ENCODE results near the gene CD79A.
"Not testable (repeated sequence)": the region's sequence is repeated elsewhere in the genome, so short reads cannot be mapped to it uniquely, and the experiment has no call there.

The CD79A gene

DNA sequence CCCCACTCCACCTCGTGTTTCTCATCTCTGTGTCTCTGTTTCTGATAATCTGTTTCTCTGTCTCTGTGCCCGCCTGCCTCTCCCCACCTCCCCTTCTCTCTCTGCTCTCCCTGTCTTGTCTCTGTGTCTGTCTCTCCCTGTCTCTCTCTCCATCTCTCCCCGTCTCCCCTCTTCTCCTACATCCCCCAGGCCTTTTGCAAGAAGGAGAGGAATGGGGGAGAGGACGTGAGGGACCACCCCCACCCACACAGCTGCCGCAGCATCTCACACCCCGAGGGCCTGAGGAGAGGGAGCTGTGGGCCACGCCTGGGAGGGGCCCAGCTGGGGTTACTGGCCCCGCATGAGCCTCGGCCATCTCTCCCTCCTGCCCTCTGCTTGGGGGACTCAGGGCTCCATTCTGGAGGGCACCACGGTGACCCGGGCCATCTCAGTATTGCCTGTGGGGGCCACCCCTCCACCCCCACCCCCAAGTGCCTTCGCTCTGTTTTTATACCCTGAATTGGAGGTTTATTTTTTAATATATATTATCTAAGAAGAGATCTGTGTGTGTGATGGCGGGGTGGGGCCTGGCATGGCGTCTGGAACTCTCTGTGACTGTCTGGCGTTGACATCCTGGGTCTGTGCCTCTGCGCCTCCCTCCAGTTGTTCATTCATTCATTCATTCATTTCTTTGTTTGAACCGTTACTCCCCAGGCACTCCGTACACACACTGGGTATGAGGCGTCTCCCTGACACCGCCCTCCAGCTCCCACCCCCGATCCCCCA is 30.0 kb downstream of the CD79A start:
- DNase-seq = no peak

DNA sequence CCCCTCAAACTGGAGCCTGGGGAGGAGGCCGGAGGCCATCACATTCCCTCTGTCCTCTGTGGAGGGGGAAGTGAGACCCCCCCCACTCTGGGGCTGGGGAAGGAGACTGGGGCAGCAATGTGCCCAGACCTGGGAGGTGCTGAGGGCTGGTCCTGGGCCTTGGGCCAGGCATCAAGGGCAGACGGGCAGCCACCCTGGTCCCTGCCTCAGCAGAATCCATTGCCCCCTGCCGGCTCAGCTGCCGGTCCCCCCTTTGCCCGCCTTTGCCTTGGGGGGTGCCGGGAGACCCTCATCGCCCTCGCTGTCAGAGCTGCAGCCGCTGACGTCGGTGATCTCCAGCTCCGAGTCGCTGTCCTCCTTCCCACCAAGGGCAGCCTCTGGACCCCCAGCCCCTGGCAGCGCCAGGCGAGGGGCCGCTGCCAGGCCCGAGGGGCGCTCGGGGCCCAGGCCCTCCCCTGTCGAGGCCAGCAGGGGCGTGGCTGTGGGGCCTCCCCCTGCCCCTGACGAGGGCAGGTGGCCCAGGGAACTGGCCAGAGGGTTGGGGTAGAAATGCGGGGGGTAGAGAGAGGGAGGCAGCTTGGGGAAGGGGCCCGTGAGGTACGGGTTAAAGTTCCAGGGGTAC is 31.0 kb downstream of the CD79A start:
- DNase-seq = no peak

DNA sequence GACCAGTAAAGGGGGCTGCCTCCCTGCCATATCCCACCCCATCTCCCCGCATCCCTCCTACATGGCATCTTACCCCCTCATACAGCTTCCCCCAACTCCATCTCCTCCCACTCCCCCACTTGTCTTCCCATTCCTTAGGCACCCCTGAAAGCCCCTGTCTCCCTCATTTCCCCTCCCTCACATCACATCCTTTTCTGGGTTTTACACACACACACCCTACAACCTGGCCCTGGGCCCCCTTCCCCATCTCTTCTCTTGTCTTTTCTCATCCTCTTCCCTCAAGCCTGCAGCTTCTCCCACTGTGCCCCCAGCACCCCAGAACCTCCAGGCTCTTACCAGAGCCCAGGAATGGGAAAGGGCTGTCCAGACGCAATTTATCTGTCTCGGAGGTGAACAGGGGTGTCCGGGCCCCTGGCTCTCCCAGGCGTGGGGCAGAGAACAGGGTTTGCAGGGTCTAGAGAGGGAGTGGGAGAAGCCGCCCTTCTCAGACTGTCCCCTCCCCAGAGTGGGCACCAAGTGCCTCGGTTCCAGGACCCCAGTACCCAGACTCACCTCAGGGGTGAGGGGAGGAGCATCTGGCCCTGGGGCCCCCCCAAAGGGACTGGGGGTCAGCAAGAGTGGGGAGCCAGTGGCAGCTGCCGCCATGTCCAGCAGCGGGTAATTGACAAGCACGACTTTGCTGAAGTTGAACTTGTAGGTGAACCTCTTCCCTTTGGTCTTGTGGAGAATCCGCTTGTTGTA is 31.8 kb downstream of the CD79A start:
- no peak for DNase-seq

DNA sequence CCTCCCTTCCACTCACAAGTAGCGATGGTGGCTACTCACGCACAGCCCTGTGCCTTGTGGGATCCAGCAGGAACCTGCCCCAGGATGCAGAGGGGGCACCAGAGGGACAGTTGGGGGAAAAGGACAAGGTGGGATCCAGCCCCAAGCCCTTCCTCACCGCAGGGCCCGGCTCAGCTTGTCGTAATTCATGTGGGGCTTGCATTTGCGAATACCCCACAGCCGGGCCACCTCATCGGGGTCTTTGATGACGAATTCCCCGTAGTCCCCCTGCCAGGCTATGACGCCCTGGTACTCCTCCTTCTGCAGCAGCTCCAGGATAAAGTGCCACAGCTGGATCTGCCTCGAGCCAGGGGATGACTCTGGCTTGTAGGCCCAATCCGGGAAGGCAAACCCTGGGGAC is 32.6 kb downstream of the CD79A start:
- DNase-seq = no peak

DNA sequence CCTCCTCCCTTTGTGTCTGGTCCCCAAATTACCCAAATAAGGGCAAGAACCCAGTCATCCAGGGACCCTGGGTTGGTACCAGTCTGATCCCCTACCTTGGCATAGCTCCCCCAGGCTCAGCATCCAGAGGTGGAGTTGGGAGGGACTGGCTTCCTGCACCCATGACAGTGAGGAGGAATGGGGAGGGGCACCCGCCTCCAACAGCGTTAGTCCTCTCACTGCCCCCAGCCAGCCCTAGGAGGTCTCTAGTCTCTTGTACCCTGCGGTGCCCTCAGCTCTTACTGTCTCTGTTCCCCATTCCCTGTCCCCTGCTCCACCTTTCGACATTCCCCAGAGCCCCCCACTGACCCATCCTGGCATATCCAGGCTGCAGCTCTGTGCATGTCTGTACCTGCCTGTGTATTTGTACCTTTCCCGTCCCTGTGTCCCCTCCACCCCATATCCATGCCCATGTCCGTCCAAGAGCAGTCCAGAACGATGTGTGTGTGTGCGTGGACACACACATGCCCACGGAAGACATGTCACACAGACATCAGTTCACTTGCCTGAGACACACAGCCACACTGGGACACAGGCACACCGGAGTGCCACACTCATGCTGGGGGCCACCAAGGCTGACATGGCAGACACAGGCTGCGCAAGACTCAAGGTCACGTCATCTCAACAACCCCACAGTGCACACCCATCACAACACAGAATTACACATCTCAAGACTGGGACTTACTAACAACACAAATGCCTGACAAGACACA is 33.3 kb downstream of the CD79A start:
- no peak for DNase-seq

DNA sequence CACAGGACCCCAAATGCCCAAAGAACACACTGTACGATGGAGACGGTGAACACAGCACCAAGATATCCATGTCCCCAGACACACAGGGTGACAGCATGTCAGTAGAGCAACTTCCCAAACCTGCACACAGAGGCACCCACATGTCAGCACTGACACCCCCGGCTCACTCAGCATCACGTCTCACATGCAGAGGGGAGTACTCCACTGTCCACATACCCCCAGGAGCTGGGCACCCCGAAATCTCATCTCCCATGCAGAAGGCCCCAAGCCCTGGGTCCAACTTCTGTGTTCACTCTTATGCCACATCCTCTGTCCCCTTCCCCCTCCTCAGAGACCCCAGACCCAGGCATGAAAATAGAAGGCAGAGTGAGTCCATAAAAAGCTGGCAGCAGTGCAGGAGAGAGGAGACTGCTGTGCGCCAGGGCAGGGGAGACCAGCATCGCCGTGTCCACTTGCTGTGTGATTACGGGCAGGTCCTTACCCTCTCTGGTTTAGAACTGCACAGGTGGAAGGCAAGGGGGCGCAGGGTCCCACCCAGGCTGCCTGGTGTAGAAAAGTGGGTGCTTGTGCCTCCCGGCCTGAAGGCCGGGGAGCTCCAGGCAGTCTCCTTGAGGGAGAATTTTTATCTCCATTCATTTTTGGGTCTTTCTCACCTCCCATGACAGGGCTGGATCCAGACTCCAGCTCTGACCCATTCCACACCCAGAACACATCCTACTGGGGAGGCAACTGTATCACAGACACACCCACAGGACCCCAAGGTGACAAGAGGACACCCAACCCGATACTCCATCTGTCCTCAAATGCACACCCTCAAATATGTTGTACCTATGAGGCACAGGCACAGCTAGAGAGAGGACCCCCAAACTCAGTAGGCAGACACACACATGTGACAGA is 34.2 kb downstream of the CD79A start:
- DNase-seq = no peak

DNA sequence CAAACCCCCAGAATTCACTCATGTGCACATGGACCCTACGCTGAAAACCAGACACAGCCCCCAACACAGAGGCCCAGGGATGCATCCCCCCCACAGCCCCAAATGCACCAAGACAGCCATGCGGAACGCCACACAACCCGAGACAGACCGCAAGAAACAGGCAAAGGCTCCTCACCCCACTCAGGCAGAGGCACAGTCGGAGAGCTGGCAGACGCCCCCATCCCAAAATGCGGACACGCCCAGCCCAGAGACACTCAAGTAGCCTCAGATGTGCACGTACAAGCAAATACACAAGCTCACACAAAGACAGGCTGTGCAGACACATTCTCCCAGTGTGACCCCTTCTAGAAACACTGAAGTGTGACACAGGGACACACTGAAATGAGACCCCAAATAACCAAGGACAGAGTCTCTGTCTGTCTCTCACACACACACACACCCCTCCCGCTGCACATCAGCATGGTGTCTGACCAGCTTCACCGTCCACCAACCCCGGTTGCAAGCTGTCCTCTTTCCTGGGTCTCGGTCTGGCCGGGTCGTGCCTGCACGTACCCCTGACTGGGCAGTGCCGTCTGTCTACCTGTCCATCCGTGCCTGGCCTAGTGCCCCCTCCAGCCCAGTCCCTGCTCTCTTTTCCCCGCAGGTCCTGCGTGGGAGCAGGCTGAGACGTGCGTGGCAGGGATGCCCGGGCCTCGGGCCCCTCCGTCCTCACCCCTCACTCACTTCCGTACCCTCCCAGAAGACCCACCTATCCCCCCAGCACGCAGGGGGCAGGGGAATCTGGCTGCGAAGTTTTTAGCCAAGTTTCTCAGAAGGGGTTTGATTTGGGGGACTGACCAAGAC is 35.0 kb downstream of the CD79A start:
- DNase-seq = no peak

DNA sequence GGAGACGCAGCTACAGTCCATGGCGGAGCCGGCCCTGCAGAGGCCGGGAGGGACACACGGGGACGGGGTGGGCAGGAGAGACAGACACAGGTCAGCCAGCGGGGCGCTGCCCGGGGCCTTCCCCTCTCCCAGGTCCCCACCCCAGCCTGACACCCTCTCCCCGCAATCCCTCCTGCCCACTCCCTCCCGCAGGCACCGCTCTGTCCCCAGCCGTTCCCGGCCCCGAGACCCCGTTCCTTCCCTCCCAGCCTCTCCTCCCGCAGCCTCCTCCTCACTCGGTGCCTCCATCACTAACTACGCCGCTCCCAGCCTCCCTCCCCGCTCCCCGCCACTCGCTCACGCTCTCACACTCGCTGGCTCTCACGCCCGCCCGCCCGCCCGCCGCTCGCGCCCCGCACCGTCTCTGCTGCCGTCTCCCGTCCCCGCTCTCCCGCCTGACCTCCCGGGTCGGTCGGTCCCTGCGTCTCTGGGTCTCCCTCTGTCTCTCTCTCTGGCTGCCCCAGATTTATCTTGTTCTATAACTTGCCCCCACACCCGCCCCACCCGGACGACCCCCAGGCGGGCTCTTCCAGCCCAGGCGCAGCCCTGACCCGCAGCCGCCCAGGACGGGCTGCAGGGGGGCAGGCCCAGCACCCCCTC is 35.9 kb downstream of the CD79A start:
- no peak for DNase-seq

DNA sequence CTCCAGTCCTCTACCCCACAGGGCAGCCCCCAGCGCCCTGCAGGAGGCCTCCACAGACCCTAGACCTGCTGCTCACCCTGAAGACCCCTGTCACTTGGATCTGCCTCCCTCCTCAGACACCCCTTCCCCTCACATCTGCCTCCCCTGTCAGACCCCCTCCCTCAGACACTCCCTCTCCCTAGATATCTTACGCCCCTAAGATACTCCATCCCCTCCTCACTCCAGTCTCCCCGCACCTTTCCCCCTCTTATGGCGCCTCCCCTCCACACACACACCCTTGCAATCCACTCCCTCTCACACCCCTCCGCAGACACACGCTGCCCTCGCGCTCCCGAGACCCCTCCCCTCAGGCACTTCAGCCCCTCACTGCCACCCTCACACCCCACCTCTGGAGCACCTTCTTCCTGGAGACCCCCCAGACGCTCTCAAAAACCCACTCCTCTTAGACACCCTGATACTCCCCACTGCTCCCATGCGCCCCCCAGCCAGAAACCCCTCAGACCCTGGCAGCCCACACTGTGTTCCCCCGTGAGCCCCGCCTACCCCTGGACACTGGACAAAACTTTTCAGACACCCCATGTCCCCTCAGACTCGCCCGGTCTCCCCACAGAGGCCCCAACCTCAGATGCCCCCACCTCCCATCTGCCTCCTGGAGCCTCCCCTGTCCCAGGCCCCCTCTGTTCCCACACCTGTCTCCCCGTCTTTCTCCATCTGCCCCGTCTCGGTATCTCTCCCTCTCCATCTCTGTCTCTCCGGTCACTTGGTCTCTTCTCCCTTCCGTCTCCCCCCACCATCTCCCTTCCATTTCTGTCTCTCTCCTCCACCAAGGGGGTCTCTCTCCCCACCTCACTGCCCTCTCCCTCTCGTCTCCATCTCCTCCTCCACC is 36.7 kb downstream of the CD79A start:
- DNase-seq = no peak

DNA sequence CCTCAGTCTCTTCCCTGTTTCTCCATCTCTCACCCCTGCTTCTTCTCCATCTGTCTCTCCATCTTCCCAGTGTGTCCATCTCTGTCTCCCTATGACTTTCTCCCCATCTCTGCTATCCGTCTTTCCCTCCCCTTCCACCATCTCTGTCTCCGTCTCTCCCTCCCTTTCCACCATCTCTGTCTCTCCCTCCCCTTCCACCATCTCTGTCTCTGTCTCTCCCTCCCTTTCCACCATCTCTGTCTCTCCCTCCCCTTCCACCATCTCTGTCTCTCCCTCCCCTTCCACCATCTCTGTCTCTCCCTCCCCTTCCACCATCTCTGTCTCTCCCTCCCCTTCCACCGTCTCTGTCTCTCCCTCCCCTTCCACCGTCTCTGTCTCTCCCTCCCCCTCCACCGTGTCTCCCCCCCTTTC is 37.4 kb downstream of the CD79A start:
- not testable (repeated sequence) for DNase-seq

DNA sequence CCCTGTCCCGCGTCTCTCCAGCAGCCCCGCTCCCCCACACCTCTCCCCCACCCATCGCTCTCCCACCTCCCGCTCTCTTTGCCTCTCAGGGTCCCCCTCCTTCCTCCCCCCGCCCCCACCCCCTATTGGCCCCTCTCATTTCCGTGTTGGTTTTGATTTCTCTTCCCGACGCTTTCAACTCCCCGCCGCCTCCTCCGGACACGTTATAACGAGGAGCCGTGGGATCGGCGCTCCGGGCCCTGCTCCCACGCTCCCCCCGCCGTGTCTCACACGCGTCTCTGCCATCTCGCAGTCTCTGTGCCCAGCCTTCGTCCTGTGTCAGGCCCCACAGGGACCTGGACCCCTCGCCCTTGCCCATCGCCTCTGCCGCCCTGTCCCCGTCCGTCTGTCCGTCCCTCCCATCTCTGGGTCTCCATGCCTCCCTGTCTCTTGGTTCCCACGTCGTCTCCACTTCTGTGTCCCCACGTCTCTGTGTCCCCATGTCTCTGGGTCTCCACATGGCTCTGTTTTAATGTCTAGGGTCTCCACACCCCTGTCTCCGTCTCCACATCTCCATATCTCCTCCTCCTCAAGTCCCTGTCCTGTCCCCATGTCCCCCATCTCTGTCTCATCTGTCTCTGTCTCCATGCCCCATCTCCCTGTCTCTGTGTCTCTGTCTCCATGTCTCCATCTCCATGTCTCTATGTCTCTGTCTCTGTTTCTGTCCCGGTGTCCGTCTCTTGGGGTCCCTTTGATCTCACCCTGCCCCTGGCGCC is 38.1 kb downstream of the CD79A start:
- no peak for DNase-seq

DNA sequence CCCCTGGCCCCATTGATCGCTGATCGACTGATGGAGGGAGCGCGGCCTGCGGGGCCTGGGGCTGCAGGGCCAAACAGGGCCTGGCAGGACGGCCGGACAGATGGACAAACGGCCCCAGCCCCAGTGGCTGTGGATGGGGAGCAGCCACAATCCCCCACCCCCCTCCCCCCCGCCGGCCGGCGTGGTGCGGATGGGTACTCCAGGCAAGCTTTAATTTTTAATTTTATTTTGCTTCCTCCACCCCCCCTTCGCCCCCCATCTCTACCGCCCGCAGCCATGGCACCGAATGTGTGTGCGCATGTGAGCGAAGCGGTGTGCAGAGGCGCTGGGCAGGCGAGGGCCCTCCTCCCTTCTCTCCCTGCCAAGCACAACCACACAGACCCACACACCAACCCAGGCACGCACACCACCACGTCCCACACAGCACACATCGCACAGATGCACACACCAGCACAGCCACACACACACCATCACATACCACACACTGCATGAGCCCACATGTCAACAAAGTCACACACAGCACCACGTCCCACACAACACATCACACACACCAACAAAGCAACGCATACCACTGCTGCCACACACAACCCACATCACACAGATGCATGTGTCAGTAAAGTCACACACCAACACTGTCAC is 38.8 kb downstream of the CD79A start:
- no peak for DNase-seq

DNA sequence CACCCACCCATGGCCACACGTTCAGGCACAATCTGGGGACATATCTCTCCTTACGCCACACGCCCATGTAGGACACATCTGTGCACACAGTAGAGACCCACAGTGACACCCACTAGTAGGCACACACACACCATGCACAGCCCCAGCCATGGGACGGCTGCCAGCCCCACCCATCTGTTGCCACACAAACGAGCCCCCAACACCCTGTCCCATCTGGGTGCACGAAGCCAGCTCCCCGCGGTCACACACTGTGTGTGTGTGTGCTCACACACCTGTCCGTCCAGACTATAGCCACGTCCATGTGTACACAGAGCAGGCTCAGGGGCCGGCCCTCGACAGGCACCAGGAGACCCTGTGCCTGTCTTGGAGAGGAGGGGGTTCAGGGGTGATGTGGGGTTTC is 40.6 kb downstream of the CD79A start:
- DNase-seq = no peak

DNA sequence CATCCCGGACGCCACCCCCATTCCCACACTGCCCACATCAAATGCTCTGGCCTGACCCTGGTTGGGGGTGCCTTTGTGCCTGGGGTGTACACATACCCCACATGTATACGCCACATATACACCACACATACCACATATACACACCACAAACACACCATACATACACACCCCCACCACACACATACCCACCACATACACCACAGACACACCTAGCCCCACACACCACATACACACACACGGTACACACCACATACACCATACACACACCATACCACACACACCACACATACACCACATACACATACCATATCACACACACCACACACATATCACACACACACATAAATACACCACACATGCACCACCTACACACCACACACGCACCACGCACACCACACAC is 41.0 kb downstream of the CD79A start:
- no peak for DNase-seq

DNA sequence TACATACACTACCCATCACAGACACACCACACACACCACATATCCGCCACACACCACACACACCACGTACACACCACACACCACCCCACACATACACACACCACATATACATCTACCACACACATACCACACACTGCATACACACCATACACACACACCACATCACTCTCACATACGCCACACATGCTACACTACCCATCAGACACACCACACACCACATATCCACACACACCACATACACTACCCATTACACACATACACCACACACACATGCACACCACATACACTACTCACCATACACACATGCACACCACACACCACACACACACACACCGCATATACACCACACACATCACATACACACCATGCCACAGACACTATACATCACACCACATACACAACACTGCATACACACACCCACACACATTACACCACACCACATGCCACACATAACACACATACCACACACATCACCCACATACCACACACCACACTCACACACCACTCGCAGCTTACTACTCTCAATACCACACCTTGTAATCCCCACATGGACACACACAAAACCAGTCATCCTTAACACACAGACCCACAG is 41.7 kb downstream of the CD79A start:
- no peak for DNase-seq

DNA sequence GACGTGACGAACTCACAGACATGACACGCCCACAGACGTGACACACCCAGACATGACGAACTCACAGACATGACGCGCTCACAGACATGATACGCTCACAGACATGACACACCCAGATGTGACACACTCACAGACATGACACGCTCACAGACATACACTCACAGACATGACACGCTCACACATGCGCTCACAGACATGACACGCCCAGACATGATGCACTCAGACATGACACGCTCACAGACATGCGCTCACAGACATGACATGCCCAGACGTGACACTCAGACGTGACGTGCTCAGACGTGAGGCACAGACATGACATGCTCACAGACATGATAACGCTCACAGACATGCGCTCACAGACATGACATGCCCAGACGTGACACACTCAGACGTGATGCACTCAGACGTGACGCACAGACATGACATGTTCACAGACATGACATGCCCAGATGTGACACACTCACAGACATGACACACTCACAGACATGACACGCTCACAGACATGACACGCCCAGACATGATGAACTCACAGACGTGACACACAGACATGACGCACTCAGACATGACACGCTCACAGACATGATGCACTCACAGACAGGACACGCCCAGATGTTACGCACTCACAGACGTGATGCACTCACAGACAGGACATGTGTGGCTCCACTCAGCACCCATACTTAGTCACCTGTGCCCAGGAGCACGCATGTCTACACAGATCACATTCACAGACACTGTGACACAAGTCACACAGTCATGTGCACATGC is 43.1 kb downstream of the CD79A start:
- no peak for DNase-seq

DNA sequence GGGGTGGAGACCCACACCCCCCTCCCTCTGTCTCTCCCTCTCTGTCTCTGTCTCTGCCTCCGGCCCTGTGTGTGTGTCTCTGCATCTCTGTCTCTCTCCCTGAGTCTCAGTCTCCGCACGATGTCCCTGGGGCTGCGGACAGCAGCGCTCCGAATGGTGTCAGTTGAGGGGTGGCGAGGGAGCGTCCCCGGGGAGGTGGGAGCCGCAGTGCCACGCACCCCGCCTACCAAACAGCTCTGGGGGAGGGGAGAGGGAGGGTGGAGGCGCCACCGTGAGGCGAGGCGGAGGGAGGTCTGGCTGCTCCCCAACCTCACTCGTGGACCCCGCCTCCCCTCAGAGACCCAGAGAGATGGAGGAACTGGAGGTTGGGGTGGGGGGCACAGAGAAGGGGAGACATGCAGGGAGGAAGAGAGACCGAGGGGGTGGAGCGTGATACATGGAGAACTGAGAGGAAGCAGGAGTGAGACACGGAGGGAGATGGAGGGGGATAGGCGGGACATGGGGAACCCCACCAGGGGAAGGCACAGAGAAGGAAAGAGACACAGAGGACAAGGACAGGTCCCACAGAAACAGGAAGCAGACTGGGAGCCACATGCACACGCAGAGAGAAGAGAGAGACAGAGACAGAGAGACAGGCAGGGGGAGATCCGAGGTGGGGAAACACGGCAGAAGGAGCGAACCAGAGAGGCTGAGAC is 44.0 kb downstream of the CD79A start:
- no peak for DNase-seq
